ENCODE measurements around the gene TFAM.
"Not testable (repeated sequence)": the region's sequence is repeated elsewhere in the genome, so short reads cannot be mapped to it uniquely, and the experiment has no call there.

Gene TFAM

DNA sequence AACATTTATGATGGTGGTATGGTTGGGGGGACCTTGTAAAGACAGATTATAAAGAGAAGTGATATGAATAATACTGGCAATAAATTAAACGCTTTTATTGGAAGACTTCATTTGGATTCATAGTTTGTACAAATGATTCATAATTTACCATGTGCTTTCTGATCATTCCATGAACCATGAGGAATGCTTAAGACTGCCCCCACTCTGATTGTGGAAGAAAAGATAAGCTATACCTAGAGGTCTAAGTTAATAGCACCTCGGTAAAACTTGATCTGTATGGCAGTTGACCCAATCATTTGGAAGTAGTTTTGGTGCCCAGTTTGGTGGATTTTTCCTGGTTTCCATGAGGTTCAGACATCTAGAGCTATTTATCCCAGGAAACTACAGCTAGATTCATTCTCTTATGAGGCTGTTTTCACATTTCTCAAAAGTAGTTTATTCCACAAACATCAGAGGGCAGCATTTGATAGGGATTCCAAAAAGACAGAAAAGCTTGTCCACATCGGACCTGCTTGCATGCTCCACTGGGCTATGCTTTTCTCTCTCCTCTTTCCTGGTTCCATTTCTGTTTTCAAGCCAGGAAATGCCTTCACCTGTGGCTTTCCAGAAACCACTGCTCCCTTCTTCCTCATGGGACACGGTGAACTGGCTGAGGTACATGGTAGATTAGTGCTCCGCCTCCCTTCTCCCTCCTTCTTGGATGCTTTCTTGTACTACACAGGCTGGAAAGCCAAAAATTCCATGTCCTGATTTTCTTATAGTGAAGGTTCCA lies 29.2 kb downstream of the TFAM start:
- H3K9me3 ChIP-seq (ENCODE audit: control insufficient read depth, low read length), result no peaks in the 10 kb centered on the region
- H3K4me3 ChIP-seq (ENCODE audit: low read length), result no peak overlapping the region
- H3K9ac ChIP-seq (ENCODE audit: low read length), result no peak overlapping the region
- no peaks in the 10 kb centered on the region for H3K36me3 ChIP-seq (ENCODE audit: control insufficient read depth, insufficient read depth, low read length)
- no peaks in the 10 kb centered on the region for H3K27me3 ChIP-seq (ENCODE audit: control insufficient read depth, insufficient read depth, low read length)
- H3K4me1 ChIP-seq (ENCODE audit: control insufficient read depth, insufficient read depth, low read length), result no peaks in the 10 kb centered on the region

DNA sequence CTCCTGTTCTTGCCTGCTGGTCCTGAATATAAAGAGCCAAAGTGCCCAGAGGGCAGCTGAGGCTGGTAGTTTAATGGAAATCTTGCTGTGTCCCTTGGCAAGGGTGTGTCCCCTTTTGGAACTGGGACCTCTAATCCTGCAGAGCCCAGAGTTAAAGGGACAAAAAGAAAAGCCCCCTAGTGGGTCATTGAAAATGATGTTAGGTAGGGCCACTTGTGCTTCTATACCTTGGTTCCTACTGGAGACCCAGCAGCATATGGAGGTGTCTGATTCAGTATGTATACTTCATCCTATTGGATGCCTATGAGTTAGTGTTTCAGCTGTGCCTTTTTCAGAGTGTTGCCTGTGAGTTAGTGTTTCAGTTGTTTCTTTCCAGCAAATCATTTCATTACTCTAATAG lies 30.5 kb downstream of the TFAM start:
- Histone ChIP-seq H3K9me3 (ENCODE audit: control insufficient read depth, low read length) (no peaks in the 10 kb centered on the region), H3K27me3 (ENCODE audit: control insufficient read depth, insufficient read depth, low read length) (no peaks in the 10 kb centered on the region), H3K36me3 (ENCODE audit: control insufficient read depth, insufficient read depth, low read length) (no peaks in the 10 kb centered on the region), H3K4me3 (ENCODE audit: low read length) (no peak overlapping the region), H3K9ac (ENCODE audit: low read length) (no peak overlapping the region), H3K4me1 (ENCODE audit: control insufficient read depth, insufficient read depth, low read length) (no peaks in the 10 kb centered on the region)

DNA sequence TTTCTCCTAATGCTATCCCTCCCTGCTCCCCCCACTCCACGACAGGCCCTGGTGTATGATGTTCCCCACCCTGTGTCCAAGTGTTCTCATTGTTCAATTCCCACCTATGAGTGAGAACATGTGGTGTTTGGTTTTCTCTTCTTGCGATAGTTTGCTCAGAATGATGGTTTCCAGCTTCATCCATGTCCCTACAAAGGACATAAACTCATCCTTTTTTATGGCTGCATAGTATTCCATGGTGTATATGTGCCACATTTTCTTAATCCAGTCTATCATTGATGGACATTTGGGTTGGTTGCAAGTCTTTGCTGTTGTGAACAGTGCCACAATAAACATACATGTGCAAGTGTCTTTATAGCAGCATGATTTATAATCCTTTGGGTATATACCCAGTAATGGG lies 32.7 kb downstream of the TFAM start:
- H3K9ac ChIP-seq (ENCODE audit: low read length); H3K27me3 ChIP-seq (ENCODE audit: control insufficient read depth, insufficient read depth, low read length); H3K36me3 ChIP-seq (ENCODE audit: control insufficient read depth, insufficient read depth, low read length); H3K4me3 ChIP-seq (ENCODE audit: low read length); H3K4me1 ChIP-seq (ENCODE audit: control insufficient read depth, insufficient read depth, low read length); H3K9me3 ChIP-seq (ENCODE audit: control insufficient read depth, low read length): not testable (repeated sequence)

DNA sequence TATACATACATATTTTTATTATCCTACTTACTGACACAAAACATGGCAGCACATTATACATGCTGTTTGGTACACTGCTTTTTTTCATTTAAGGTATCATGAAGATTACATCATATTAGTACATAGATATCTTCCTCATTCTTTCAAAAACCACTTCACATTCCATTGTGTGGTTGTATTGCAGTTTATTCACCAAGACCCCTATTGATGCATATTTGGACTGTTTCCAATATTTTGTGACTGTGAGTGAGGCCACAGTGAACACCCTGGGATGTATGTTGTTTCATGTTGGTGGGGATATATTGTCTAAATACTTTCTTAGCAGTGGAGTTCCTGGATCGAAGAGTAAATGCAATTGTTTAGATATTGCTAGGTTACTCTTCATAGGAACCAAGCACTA lies 39.0 kb downstream of the TFAM start:
- Histone ChIP-seq H3K36me3 (ENCODE audit: control insufficient read depth, insufficient read depth, low read length) (no peaks in the 10 kb centered on the region), H3K9ac (ENCODE audit: low read length) (no peak overlapping the region), H3K4me3 (ENCODE audit: low read length) (no peak overlapping the region), H3K9me3 (ENCODE audit: control insufficient read depth, low read length) (no peaks in the 10 kb centered on the region), H3K4me1 (ENCODE audit: control insufficient read depth, insufficient read depth, low read length) (no peaks in the 10 kb centered on the region), H3K27me3 (ENCODE audit: control insufficient read depth, insufficient read depth, low read length) (no peaks in the 10 kb centered on the region)

DNA sequence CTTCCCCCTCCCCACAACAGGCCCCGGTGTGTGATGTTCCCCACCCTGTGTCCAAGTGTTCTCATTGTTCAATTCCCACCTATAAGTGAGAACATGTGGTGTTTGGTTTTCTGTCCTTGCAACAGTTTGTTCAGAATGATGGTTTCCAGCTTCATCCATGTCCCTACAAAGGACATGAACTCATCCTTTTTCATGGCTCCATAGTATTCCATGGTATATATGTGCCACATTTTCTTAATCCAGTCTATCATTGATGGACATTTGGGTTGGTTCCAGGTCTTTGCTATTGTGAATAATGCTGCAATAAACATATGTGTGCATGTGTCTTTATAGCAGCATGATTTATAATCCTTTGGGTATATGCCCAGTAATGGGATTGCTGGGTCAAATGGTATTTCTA lies 43.2 kb downstream of the TFAM start:
- not testable (repeated sequence) for H3K36me3 ChIP-seq (ENCODE audit: control insufficient read depth, insufficient read depth, low read length); H3K4me1 ChIP-seq (ENCODE audit: control insufficient read depth, insufficient read depth, low read length); H3K9ac ChIP-seq (ENCODE audit: low read length); H3K9me3 ChIP-seq (ENCODE audit: control insufficient read depth, low read length); H3K27me3 ChIP-seq (ENCODE audit: control insufficient read depth, insufficient read depth, low read length); H3K4me3 ChIP-seq (ENCODE audit: low read length)

DNA sequence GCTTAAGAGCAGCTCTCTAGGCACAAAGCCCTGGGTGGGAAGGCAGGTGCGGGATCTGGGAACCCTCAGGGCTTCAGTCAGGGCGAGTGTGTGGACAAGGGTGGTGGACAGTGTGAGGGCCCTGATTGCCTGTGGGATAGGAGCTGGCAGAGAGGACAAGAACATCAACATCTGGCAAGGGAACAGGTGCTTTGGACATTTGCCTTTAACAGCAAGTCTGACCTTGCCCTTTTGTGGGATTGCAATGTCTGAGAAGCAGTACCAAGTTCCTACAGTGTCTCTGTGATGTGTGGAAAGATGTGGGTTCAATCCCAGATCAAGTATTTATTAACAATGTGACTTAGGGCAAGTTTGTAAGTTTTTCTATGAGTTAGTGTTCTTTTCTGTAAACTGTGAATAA lies 46.7 kb downstream of the TFAM start:
- Histone ChIP-seq H3K9me3 (ENCODE audit: control insufficient read depth, low read length) (no peaks in the 10 kb centered on the region), H3K27me3 (ENCODE audit: control insufficient read depth, insufficient read depth, low read length) (no peaks in the 10 kb centered on the region), H3K4me1 (ENCODE audit: control insufficient read depth, insufficient read depth, low read length) (no peaks in the 10 kb centered on the region), H3K4me3 (ENCODE audit: low read length) (no peak overlapping the region), H3K9ac (ENCODE audit: low read length) (no peak overlapping the region), H3K36me3 (ENCODE audit: control insufficient read depth, insufficient read depth, low read length) (no peaks in the 10 kb centered on the region)

DNA sequence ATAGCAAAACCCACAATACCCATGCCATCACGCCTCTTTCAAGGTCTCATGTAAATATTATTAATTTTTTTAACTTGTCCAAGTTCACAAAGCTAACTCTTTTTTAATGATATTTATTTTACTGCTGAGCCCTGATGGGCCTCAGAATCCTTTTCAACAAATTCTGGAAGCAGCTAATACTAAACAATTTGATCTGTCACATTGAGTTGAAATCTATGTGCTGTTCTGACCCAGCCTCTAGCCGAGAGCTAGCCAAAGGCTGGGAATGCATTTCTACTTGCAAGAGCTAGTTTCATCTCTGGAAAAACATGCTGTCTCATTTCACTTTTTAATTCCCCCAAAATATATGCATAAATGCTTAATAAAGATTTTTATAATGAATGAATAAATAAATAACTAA lies 47.9 kb downstream of the TFAM start:
- Histone ChIP-seq H3K36me3 (ENCODE audit: control insufficient read depth, insufficient read depth, low read length) (no peaks in the 10 kb centered on the region), H3K27me3 (ENCODE audit: control insufficient read depth, insufficient read depth, low read length) (no peaks in the 10 kb centered on the region), H3K9me3 (ENCODE audit: control insufficient read depth, low read length) (no peaks in the 10 kb centered on the region), H3K4me1 (ENCODE audit: control insufficient read depth, insufficient read depth, low read length) (no peaks in the 10 kb centered on the region), H3K9ac (ENCODE audit: low read length) (no peak overlapping the region), H3K4me3 (ENCODE audit: low read length) (no peak overlapping the region)

DNA sequence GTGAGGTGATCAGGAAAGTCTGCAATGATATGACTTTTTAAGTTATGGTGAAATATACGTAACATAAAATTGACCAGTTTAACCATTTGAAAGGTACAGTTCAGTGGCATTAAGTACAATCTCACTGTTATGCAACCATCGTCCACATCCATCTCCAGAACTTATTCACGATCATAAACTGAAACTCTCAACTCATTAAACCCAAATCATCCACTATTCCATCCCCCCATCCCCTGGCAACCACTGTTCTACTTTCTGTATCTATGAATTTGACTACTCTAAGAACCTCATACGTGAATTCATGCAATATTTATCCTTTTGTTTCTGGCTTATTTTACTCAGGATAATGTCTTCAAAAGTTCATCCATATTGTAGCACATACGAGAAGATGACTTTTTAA lies 48.4 kb downstream of the TFAM start:
- no peaks in the 10 kb centered on the region for H3K36me3 ChIP-seq (ENCODE audit: control insufficient read depth, insufficient read depth, low read length)
- no peaks in the 10 kb centered on the region for H3K4me1 ChIP-seq (ENCODE audit: control insufficient read depth, insufficient read depth, low read length)
- no peaks in the 10 kb centered on the region for H3K27me3 ChIP-seq (ENCODE audit: control insufficient read depth, insufficient read depth, low read length)
- H3K9me3 ChIP-seq (ENCODE audit: control insufficient read depth, low read length), result no peaks in the 10 kb centered on the region
- no peak overlapping the region for H3K4me3 ChIP-seq (ENCODE audit: low read length)
- H3K9ac ChIP-seq (ENCODE audit: low read length), result no peak overlapping the region

DNA sequence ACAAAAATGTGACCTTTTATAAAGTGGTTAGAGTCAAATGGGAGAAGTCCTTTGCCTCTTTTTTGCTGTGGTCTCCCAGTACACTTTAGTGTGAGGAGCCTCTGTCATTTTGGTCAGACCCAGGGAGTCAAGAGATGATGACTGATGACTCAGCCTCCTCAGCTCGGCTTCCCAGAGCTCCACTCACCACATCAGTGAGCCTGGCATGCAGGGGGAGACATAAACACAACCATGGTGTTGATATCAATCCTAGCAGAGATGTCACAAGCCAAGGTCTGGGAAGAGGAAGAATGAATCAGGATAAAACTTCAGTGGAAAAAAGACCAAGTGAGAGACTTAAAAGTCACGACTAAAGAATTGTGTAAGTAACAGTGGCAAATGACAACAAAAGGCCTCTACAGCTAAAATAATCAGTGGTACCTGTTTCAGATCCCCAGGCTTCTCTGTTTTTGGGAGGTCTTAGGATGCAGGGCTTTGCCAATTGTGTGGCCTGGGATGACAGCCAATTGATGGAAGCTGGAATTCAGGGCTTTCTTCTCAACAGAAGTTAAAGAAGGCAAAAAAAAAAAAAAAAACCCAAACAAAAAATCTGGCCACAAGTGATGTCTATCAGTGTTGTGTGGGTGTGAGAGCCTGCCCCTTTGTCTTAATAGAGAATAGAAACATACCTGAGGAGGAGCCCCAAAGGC lies 50.2 kb downstream of the TFAM start:
- no peaks in the 10 kb centered on the region for H3K36me3 ChIP-seq (ENCODE audit: control insufficient read depth, insufficient read depth, low read length)
- H3K9me3 ChIP-seq (ENCODE audit: control insufficient read depth, low read length), result no peaks in the 10 kb centered on the region
- H3K9ac ChIP-seq (ENCODE audit: low read length), result no peak overlapping the region
- no peaks in the 10 kb centered on the region for H3K4me1 ChIP-seq (ENCODE audit: control insufficient read depth, insufficient read depth, low read length)
- H3K4me3 ChIP-seq (ENCODE audit: low read length), result no peak overlapping the region
- no peaks in the 10 kb centered on the region for H3K27me3 ChIP-seq (ENCODE audit: control insufficient read depth, insufficient read depth, low read length)

DNA sequence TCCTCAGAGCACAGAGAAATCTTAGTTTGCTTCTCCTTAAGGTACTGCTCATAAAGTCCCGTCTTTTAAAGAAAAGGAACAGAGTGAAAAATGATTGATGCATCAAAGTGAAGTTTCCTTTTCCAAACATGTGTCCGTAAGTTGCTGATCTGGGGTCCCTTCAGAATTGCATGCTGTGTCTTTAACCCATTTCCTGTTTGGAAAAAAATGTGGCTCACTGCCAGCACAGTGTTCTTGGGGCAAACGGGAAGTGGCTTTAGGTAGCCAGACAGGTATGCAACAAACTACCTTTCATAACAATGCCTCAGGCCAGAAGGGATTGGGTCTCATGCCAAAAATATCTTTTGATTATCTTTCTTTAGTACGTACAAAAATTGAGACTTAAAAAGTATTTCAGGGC lies 50.9 kb downstream of the TFAM start:
- no peaks in the 10 kb centered on the region for H3K9me3 ChIP-seq (ENCODE audit: control insufficient read depth, low read length)
- H3K4me3 ChIP-seq (ENCODE audit: low read length), result no peak overlapping the region
- H3K9ac ChIP-seq (ENCODE audit: low read length), result no peak overlapping the region
- no peaks in the 10 kb centered on the region for H3K4me1 ChIP-seq (ENCODE audit: control insufficient read depth, insufficient read depth, low read length)
- H3K27me3 ChIP-seq (ENCODE audit: control insufficient read depth, insufficient read depth, low read length), result no peaks in the 10 kb centered on the region
- H3K36me3 ChIP-seq (ENCODE audit: control insufficient read depth, insufficient read depth, low read length), result no peaks in the 10 kb centered on the region

DNA sequence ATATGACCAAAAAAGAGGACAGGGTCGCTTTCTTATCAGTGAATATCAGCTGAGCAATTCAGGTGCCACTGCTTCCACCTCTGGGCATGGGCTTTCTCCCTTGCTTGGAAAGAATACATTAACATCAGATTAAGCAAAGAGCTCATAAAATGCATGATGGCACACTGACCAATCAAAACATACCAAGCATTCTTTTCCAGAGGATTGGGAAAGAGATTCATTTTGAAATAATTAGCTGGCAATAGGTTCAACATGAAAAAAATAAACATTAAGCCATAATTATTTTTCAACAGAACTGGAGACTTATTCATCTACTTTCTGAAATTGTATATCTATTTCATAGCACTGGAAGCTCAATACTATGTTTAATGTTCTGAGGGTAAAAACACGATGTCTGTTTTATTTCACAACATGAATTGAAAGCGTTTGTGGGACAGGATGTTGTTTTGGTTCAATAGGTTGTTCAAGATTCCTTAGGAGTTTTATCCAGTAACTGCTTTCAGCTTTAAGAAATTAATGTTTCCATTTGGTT lies 53.2 kb downstream of the TFAM start:
- H3K4me3 ChIP-seq (ENCODE audit: low read length), result no peak overlapping the region
- no peaks in the 10 kb centered on the region for H3K9me3 ChIP-seq (ENCODE audit: control insufficient read depth, low read length)
- no peaks in the 10 kb centered on the region for H3K36me3 ChIP-seq (ENCODE audit: control insufficient read depth, insufficient read depth, low read length)

DNA sequence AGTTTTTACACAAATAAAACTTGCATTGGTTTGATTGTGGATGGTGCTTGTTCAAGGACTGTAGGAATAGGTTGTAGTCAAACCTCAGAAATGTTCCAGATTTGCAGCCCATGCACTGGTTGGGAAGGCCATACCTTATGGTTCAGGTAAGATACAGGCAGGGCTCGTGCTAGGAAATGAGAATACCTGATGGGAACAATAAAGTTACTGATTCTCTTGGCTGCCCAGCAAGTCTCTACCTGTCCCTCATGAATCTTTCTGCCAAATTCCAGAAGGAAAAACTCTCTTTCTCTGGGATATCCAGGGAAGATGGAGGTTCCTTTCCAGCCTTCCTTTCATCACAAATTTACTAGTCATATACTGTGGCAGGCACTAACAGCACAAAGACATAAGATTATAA lies 53.8 kb downstream of the TFAM start:
- no peaks in the 10 kb centered on the region for H3K27me3 ChIP-seq (ENCODE audit: control insufficient read depth, insufficient read depth, low read length)
- no peaks in the 10 kb centered on the region for H3K36me3 ChIP-seq (ENCODE audit: control insufficient read depth, insufficient read depth, low read length)
- H3K9ac ChIP-seq (ENCODE audit: low read length), result no peak overlapping the region
- no peak overlapping the region for H3K4me3 ChIP-seq (ENCODE audit: low read length)
- no peaks in the 10 kb centered on the region for H3K9me3 ChIP-seq (ENCODE audit: control insufficient read depth, low read length)
- no peaks in the 10 kb centered on the region for H3K4me1 ChIP-seq (ENCODE audit: control insufficient read depth, insufficient read depth, low read length)

More for the DNA sequence above, 53.2 kb downstream of the TFAM start:
- Histone ChIP-seq H3K4me1 (ENCODE audit: control insufficient read depth, insufficient read depth, low read length) (no peaks in the 10 kb centered on the region), H3K27me3 (ENCODE audit: control insufficient read depth, insufficient read depth, low read length) (no peaks in the 10 kb centered on the region), H3K9ac (ENCODE audit: low read length) (no peak overlapping the region)
